ENCODE results near the gene TPRX1. TPM values are rescaled to one million over a fixed set of nuclear protein-coding genes. Genes with fewer than 3 reads are reported as not detected.

The TPRX1 gene
- total RNA-seq, 1 donor from 2014 or later, result not detected

DNA sequence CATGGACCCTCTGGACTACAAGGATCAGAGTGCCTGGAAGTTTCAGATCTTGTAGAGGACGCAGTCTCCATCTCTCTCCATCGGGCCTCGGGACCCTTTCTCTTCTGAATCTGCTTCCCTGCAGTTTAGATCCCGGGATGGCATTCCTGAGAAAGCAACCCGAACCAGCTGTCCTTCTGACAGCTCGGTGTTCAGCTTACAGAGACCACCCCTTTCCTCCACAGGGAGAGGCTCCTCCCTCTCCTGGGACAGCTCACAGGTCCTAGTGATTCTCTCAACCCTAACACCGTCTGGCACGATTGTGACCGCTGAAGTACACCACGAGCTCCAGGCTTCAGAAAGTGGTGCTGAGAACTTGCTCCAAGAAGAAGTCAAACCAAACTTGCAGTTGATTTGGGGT, 35.6 kb upstream of the TPRX1 start:
- peaks cover 4% of the 10 kb centered on the region for H3K4me1 Mint-ChIP-seq (ENCODE audit: low read depth)
- no peak overlapping the region for H3K4me3 Mint-ChIP-seq (ENCODE audit: unreplicated experiment)
- peaks cover 29% of the 10 kb centered on the region for H3K27me3 Mint-ChIP-seq (ENCODE audit: low read depth)
- H3K27ac Mint-ChIP-seq (ENCODE audit: unreplicated experiment), result no peak overlapping the region
- no peaks in the 10 kb centered on the region for H3K9me3 Mint-ChIP-seq (ENCODE audit: low read depth)
- no peak for DNase-seq (ENCODE audit: low spot score)
- TF ChIP-seq, protein P1, sequence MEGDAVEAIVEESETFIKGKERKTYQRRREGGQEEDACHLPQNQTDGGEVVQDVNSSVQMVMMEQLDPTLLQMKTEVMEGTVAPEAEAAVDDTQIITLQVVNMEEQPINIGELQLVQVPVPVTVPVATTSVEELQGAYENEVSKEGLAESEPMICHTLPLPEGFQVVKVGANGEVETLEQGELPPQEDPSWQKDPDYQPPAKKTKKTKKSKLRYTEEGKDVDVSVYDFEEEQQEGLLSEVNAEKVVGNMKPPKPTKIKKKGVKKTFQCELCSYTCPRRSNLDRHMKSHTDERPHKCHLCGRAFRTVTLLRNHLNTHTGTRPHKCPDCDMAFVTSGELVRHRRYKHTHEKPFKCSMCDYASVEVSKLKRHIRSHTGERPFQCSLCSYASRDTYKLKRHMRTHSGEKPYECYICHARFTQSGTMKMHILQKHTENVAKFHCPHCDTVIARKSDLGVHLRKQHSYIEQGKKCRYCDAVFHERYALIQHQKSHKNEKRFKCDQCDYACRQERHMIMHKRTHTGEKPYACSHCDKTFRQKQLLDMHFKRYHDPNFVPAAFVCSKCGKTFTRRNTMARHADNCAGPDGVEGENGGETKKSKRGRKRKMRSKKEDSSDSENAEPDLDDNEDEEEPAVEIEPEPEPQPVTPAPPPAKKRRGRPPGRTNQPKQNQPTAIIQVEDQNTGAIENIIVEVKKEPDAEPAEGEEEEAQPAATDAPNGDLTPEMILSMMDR (IDR thresholded peaks at IDR 0.05), result no peak
- H3K36me3 Mint-ChIP-seq (ENCODE audit: low read depth), result no peaks in the 10 kb centered on the region

DNA sequence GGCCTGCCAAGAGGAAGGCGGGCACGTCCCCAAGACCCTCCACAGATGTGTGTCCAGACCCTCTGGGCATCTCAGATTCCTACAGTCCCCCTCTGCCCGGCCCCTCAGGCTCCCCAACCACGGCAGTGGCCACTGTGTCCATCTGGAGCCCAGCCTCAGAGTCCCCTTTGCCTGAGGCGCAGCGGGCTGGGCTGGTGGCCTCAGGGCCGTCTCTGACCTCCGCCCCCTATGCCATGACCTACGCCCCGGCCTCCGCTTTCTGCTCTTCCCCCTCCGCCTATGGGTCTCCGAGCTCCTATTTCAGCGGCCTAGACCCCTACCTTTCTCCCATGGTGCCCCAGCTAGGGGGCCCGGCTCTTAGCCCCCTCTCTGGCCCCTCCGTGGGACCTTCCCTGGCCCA, 35.1 kb upstream of the TPRX1 start:
- TF ChIP-seq, protein P1 (IDR thresholded peaks at IDR 0.05), result no peak
- H3K36me3 Mint-ChIP-seq (ENCODE audit: low read depth), result no peaks in the 10 kb centered on the region

DNA sequence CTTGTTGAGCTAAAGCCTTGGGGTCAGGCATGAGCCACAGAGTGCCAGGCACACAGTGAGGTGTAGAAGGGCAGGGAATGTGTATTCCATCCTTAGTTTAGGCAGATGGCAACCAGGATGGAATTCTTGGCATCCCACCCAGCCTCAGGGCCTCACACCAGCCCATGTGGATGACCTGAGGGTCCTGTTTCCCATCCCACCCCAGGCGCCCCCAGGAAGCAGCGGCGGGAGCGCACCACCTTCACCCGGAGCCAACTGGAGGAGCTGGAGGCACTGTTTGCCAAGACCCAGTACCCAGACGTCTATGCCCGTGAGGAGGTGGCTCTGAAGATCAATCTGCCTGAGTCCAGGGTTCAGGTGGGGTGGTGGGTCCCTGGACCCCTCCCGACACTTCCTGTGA, 31.7 kb upstream of the TPRX1 start:
- no peaks in the 10 kb centered on the region for H3K36me3 Mint-ChIP-seq (ENCODE audit: low read depth)
- no peak overlapping the region for H3K27ac Mint-ChIP-seq (ENCODE audit: unreplicated experiment)
- no peak for DNase-seq (ENCODE audit: low spot score)
- TF ChIP-seq, protein P1 (IDR thresholded peaks at IDR 0.05), result no peak
- no peaks in the 10 kb centered on the region for H3K9me3 Mint-ChIP-seq (ENCODE audit: low read depth)
- peaks cover 4% of the 10 kb centered on the region for H3K4me1 Mint-ChIP-seq (ENCODE audit: low read depth)
- peaks cover 6% of the 10 kb centered on the region for H3K27me3 Mint-ChIP-seq (ENCODE audit: low read depth)
- no peak overlapping the region for H3K4me3 Mint-ChIP-seq (ENCODE audit: unreplicated experiment)

More for the DNA sequence above, 35.1 kb upstream of the TPRX1 start:
- H3K4me3 Mint-ChIP-seq (ENCODE audit: unreplicated experiment), result no peak overlapping the region
- peaks cover 4% of the 10 kb centered on the region for H3K4me1 Mint-ChIP-seq (ENCODE audit: low read depth)
- no peak overlapping the region for H3K27ac Mint-ChIP-seq (ENCODE audit: unreplicated experiment)
- H3K9me3 Mint-ChIP-seq (ENCODE audit: low read depth), result no peaks in the 10 kb centered on the region
- no peak for DNase-seq (ENCODE audit: low spot score)
- peaks cover 27% of the 10 kb centered on the region for H3K27me3 Mint-ChIP-seq (ENCODE audit: low read depth)

DNA sequence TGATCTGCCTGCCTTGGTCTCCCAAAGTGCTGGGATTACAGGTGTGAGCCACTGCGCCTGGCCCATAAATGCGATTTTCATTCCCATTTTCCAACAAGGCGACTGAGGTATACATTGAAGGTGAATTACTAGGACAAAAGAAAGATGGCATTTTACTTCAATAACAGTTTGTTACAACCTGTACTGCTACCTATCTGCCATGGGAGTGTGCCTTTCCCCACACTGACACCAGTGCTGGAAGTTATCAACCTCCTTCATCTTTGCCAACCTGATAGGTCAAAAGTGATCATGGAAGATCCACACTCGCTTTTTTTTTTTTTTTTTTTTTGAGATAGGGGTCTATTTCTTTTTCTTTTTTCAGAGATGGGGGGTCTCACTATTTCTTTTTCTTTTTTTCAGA, 28.4 kb upstream of the TPRX1 start:
- Mint-ChIP-seq H3K27ac (ENCODE audit: unreplicated experiment) (no peak overlapping the region), H3K4me3 (ENCODE audit: unreplicated experiment) (no peak overlapping the region), H3K36me3 (ENCODE audit: low read depth) (no peaks in the 10 kb centered on the region), H3K27me3 (ENCODE audit: low read depth) (peaks cover 5% of the 10 kb centered on the region), H3K4me1 (ENCODE audit: low read depth) (no peaks in the 10 kb centered on the region), H3K9me3 (ENCODE audit: low read depth) (no peaks in the 10 kb centered on the region)
- TF ChIP-seq, protein P1 (IDR thresholded peaks at IDR 0.05), result no peak
- DNase-seq (ENCODE audit: low spot score), result no peak

DNA sequence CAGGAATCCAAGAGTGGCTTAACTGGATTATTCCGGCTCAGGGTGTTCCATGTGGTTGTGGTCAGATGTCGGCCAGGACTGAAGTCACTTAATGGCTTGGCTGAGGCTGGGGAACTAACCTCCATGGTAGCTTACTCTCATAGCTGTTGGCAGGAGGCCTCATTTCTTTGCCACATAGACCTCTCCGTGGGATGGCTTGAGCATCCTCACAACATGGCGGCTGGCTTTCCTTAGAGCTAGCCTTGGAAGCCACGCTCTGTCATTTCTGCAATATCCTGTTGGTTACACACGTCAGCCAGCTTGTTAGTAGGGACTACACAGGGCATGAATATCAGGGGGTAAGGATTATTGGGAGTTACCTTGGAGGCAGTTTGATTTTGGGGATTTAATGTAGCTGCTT, 22.4 kb upstream of the TPRX1 start:
- TF ChIP-seq, protein P1 (IDR thresholded peaks at IDR 0.05), result no peak
- H3K4me1 Mint-ChIP-seq (ENCODE audit: low read depth), result no peaks in the 10 kb centered on the region
- peaks cover 7% of the 10 kb centered on the region for H3K9me3 Mint-ChIP-seq (ENCODE audit: low read depth)
- peaks cover 3% of the 10 kb centered on the region for H3K36me3 Mint-ChIP-seq (ENCODE audit: low read depth)
- H3K4me3 Mint-ChIP-seq (ENCODE audit: unreplicated experiment), result no peak overlapping the region
- no peak for DNase-seq (ENCODE audit: low spot score)
- no peak overlapping the region for H3K27ac Mint-ChIP-seq (ENCODE audit: unreplicated experiment)
- H3K27me3 Mint-ChIP-seq (ENCODE audit: low read depth), result peaks cover 12% of the 10 kb centered on the region
